ENCODE results near the gene UGT1A6. TPM values are rescaled to one million over a fixed set of nuclear protein-coding genes. Genes with fewer than 3 reads are reported as not detected.
"Not testable (repeated sequence)": the region's sequence is repeated elsewhere in the genome, so short reads cannot be mapped to it uniquely, and the experiment has no call there.

UGT1A6 gene
- total RNA-seq, 2 experiments from 2014 or later: not detected

- CTCF ChIA-PET: no interaction called here
- POLR2A ChIA-PET: no interaction called here
Observed at GRCh38 chr2:233713262-233713615, 20.5 kb downstream of the UGT1A6 start.

GRCh38 chr2:233714121-233714520 is 21.4 kb downstream of the UGT1A6 start:
- ChIA-PET CTCF (no interaction called here), POLR2A (no interaction called here)

- CTCF ChIA-PET: no interaction called here
Observed at GRCh38 chr2:233718552-233718951, 25.9 kb downstream of the UGT1A6 start, which contains the start of gene UGT1A4. UGT1A4 (plus strand) TSS chr2:233718736; CDS start chr2:233718821, 85 bp downstream.

GRCh38 chr2:233728723-233729301 is 36.1 kb downstream of the UGT1A6 start, which contains the start of gene UGT1A3:
UGT1A3 (plus strand) TSS chr2:233729042; CDS start chr2:233729127, 85 bp downstream.
- ChIA-PET POLR2A (no interaction called here), CTCF (no interaction called here)

More at GRCh38 chr2:233718552-233718951, 25.9 kb downstream of the UGT1A6 start, which contains the start of gene UGT1A4:
- POLR2A ChIA-PET: no interaction called here

DNA sequence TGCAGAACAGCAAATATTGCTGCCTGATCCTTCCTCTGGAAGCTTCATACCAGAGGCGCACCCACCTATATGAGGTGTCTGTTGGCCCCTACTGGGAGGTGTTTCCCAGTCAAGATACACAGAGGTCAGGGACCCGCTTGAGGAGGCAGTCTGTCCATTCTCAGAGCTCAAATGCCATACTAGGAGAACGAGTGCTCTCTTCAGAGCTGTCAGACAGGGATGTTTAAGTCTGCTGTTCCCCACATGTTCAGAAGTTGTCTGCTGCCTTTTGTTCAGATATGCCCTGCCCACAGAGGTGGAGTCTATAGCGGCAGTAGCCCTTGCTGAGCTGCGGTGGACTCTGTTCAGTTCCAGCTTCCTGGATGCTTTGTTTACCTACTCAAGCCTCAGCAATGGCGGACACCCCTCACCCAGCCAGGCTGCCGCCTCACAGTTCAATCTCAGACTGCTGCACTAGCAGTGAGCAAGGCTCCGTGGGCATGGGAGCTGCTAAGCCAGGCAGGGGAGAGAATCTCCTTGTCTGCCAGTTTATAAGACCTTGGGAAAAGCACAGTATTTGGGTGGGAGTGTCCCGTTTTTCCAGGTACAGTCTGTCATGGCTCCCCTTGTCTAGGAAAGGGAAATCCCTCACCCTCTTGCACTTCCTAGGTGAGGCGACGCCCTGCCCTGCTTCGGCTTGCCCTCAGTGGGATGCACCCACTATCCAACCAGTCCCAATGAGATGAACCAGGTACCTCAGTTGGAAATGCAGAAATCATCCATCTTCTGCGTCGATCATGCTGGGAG is 44.4 kb downstream of the UGT1A6 start:
- CTCF ChIA-PET: not testable (repeated sequence)
- POLR2A ChIA-PET: interaction anchor here (0.6 kb wide), 1 partner anchor 779 kb away, joined by 5 read pairs; no protein-coding TSS in a partner anchor

DNA sequence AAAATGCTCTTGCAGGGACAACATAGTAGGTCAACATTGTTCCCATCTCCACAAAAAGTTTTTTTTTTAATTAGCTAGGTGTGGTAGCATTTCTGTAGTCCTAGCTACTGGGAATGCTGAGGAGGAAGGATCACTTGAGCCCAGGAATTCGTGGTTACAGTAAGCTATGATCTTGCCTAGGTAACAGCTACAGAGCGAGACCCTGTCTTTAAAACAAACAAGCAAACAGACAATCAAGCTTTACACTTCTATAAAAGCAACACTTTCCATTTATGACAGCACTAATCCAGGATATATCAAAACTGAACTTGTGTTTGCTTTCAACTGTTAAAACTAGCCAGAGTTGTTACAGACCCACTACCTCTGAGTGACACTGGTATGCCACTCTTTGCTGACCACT is 48.2 kb downstream of the UGT1A6 start:
- ChIA-PET CTCF (no interaction called here), POLR2A (no interaction called here)

GRCh38 chr2:233743464-233744259 is 51.0 kb downstream of the UGT1A6 start:
- ChIA-PET CTCF (no interaction called here), POLR2A (no interaction called here)

- POLR2A ChIA-PET: interaction anchor here (0.6 kb wide), 1 partner anchor 31 kb away, joined by 5 read pairs; no protein-coding TSS in a partner anchor
- CTCF ChIA-PET: no interaction called here
Observed at GRCh38 chr2:233745073-233745755, 52.5 kb downstream of the UGT1A6 start.

- POLR2A ChIA-PET: interaction anchor here (0.6 kb wide), 1 partner anchor 30 kb away, joined by 5 read pairs; no protein-coding TSS in a partner anchor
- CTCF ChIA-PET: not testable (repeated sequence)
Observed at GRCh38 chr2:233745838-233746237, 53.1 kb downstream of the UGT1A6 start.

- POLR2A ChIA-PET: no interaction called here
- CTCF ChIA-PET: no interaction called here
Observed at GRCh38 chr2:233746475-233747282, 54.0 kb downstream of the UGT1A6 start.

DNA sequence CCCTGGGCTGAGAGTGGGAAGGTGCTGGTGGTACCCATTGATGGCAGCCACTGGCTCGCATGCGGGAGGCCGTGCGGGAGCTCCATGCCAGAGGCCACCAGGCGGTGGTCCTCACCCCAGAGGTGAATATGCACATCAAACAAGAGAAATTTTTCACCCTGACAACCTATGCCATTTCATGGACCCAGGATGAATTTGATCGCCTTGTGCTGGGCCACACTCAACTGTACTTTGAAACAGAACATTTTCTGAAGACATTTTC is 54.5 kb downstream of the UGT1A6 start:
- CTCF ChIA-PET: no interaction called here
- POLR2A ChIA-PET: no interaction called here

- CTCF ChIA-PET, POLR2A ChIA-PET: not testable (repeated sequence)
Observed at GRCh38 chr2:233750689-233751088, 58.0 kb downstream of the UGT1A6 start.

GRCh38 chr2:233751212-233752009 is 58.7 kb downstream of the UGT1A6 start:
- POLR2A ChIA-PET, CTCF ChIA-PET: not testable (repeated sequence)

- ChIA-PET POLR2A (no interaction called here), CTCF (no interaction called here)
Observed at GRCh38 chr2:233754872-233755611, 62.4 kb downstream of the UGT1A6 start.

GRCh38 chr2:233756429-233757081 is 63.9 kb downstream of the UGT1A6 start:
- POLR2A ChIA-PET: no interaction called here
- CTCF ChIA-PET: no interaction called here

- CTCF ChIA-PET: no interaction called here
- POLR2A ChIA-PET: no interaction called here
Observed at GRCh38 chr2:233758141-233758540, 65.5 kb downstream of the UGT1A6 start.

GRCh38 chr2:233758849-233759248 is 66.2 kb downstream of the UGT1A6 start:
- CTCF ChIA-PET: no interaction called here
- POLR2A ChIA-PET: no interaction called here

DNA sequence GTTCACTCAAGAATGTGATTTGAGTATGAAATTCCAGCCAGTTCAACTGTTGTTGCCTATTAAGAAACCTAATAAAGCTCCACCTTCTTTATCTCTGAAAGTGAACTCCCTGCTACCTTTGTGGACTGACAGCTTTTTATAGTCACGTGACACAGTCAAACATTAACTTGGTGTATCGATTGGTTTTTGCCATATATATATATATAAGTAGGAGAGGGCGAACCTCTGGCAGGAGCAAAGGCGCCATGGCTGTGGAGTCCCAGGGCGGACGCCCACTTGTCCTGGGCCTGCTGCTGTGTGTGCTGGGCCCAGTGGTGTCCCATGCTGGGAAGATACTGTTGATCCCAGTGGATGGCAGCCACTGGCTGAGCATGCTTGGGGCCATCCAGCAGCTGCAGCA is 67.4 kb downstream of the UGT1A6 start, which contains the start of gene UGT1A1:
UGT1A1 (plus strand) TSS at position 228 of the 400 bp plus-strand sequence; CDS start at position 246, 18 bp downstream.
- CTCF ChIA-PET: no interaction called here
- POLR2A ChIA-PET: no interaction called here

Data from activated CD8-positive, alpha-beta memory T cell treated with anti-CD3 and anti-CD28 coated beads for 36 hours (primary cell).